ENCODE results near the gene ABHD16B. TPM values are rescaled to one million over a fixed set of nuclear protein-coding genes. Genes with fewer than 3 reads are reported as not detected.

Gene ABHD16B
- polyA plus RNA-seq, 1 donor (not counting 4 experiments of a cell fraction or from before 2014, with no cell fraction given) = not detected

- TF ChIP-seq CTCF (optimal IDR thresholded peaks at IDR 0.05 in 1 of 3, IDR thresholded peaks at IDR 0.05 in 1 of 3, conservative IDR thresholded peaks at IDR 0.05 in 1 of 3; ENCODE audit: extremely low read depth in 1 of 3, insufficient read depth in 2 of 3, low read length in 3 of 3) = no peak
- no peak for TF ChIP-seq EZH2 (IDR thresholded peaks at IDR 0.05; ENCODE audit: low read length)
- H3K4me1 ChIP-seq (ENCODE audit: control insufficient read depth, extremely low read depth, insufficient read depth, low read length) = peaks cover 35% of the 10 kb centered on the region
- no peaks in the 10 kb centered on the region for H3K27me3 ChIP-seq (ENCODE audit: control insufficient read depth, extremely low read depth, insufficient read depth, low read length)
- H3K4me2 ChIP-seq (ENCODE audit: control insufficient read depth, extremely low read depth, insufficient read depth, low read depth, low read length) = peak overlapping the region; percentile 0
- H3K27ac ChIP-seq (ENCODE audit: control insufficient read depth, insufficient read depth, low read length) = peak overlapping the region; percentile 74
- H3K4me3 ChIP-seq (ENCODE audit: control insufficient read depth in 2 of 3, extremely low read depth in 1 of 3, insufficient read depth in 2 of 3, low read depth in 1 of 3, low read length in 3 of 3) = no peak overlapping the region
- H3K9me3 ChIP-seq (ENCODE audit: control insufficient read depth, low read depth, low read length) = no peaks in the 10 kb centered on the region
- no peak overlapping the region for H2AFZ ChIP-seq (ENCODE audit: control insufficient read depth, low read length)
- FAIRE-seq (no peak), DNase-seq (ENCODE audit: low read depth, low spot score) (no peak)
- peaks cover 40 to 43% of the 10 kb centered on the region in 2 experiments for H3K36me3 ChIP-seq (ENCODE audit: control insufficient read depth in 2 of 2, extremely low read depth in 1 of 2, insufficient read depth in 2 of 2, low read length in 2 of 2)
- dilution Hi-C loops (cut with MboI; ENCODE audit: extremely low pct_ligation_motif_present, low sequenced_read_pairs) = no loop called here
- H3K9ac ChIP-seq (ENCODE audit: control insufficient read depth, extremely low read depth, insufficient read depth, low read length) = peak overlapping the region; percentile 46
- peaks cover 14% of the 10 kb centered on the region for H4K20me1 ChIP-seq (ENCODE audit: control insufficient read depth, extremely low read depth, insufficient read depth, low read length)
- H3K9me1 ChIP-seq (ENCODE audit: control insufficient read depth, extremely low read depth, insufficient read depth, low read length) = peaks cover 3% of the 10 kb centered on the region
- peaks cover 24% of the 10 kb centered on the region for H3K79me2 ChIP-seq (ENCODE audit: control insufficient read depth, insufficient read depth, low read length)
Observed at GRCh38 chr20:63890201-63890576, 28.9 kb downstream of the ABHD16B start.

- Histone ChIP-seq H4K20me1 (ENCODE audit: control insufficient read depth, extremely low read depth, insufficient read depth, low read length) (peaks cover 14% of the 10 kb centered on the region), H3K27me3 (ENCODE audit: control insufficient read depth, extremely low read depth, insufficient read depth, low read length) (no peaks in the 10 kb centered on the region), H3K79me2 (ENCODE audit: control insufficient read depth, insufficient read depth, low read length) (peaks cover 20% of the 10 kb centered on the region), H3K4me2 (ENCODE audit: control insufficient read depth, extremely low read depth, insufficient read depth, low read depth, low read length) (no peak overlapping the region), H3K9ac (ENCODE audit: control insufficient read depth, extremely low read depth, insufficient read depth, low read length) (no peak overlapping the region), H3K9me3 (ENCODE audit: control insufficient read depth, low read depth, low read length) (no peaks in the 10 kb centered on the region), H3K27ac (ENCODE audit: control insufficient read depth, insufficient read depth, low read length) (peak overlapping the region; percentile 74), H3K36me3 (ENCODE audit: control insufficient read depth in 2 of 2, extremely low read depth in 1 of 2, insufficient read depth in 2 of 2, low read length in 2 of 2) (peaks cover 37 to 43% of the 10 kb centered on the region in 2 experiments), H3K4me3 (ENCODE audit: control insufficient read depth in 2 of 3, extremely low read depth in 1 of 3, insufficient read depth in 2 of 3, low read depth in 1 of 3, low read length in 3 of 3) (no peak overlapping the region), H3K4me1 (ENCODE audit: control insufficient read depth, extremely low read depth, insufficient read depth, low read length) (peaks cover 31% of the 10 kb centered on the region), H3K9me1 (ENCODE audit: control insufficient read depth, extremely low read depth, insufficient read depth, low read length) (peaks cover 3% of the 10 kb centered on the region), H2AFZ (ENCODE audit: control insufficient read depth, low read length) (no peak overlapping the region)
- FAIRE-seq (no peak), DNase-seq (ENCODE audit: low read depth, low spot score) (no peak)
- dilution Hi-C loops (cut with MboI; ENCODE audit: extremely low pct_ligation_motif_present, low sequenced_read_pairs) = no loop called here
- TF ChIP-seq EZH2 (IDR thresholded peaks at IDR 0.05; ENCODE audit: low read length) (no peak), CTCF (optimal IDR thresholded peaks at IDR 0.05 in 1 of 3, IDR thresholded peaks at IDR 0.05 in 1 of 3, conservative IDR thresholded peaks at IDR 0.05 in 1 of 3; ENCODE audit: extremely low read depth in 1 of 3, insufficient read depth in 2 of 3, low read length in 3 of 3) (no peak)
Observed at GRCh38 chr20:63890616-63891015, 29.3 kb downstream of the ABHD16B start.

All from keratinocyte (primary cell).